LNCaP clone FGC (cell line): ENCODE measurements around the gene FOXQ1.

Experiments used
- DNase-seq: peaks from one replicate; pipeline ENCODE4 v3.0.0-alpha.2; 2011; ENCODE audit warnings: low read depth
- H3K4me3 ChIP-seq: 2 replicates; pipeline ENCODE4 v1.5.1; 2011; ENCODE audit warnings: mild to moderate bottlenecking, low read depth, low read length, control low read depth
- CTCF ChIP-seq: IDR thresholded peaks from 2 replicates; pipeline ENCODE4 v1.5.1; 2012; ENCODE audit warnings: mild to moderate bottlenecking; ENCODE audit not compliant: control insufficient read depth, insufficient read depth; ENCODE audit errors: extremely low read depth

FOXQ1 gene

GRCh38 chr6:1321738-1322137 is 9.8 kb downstream of the FOXQ1 start:
- no peak for TF ChIP-seq CTCF
- no peak for DNase-seq
- no peak overlapping the region for H3K4me3 ChIP-seq

- TF ChIP-seq CTCF = no peak
- DNase-seq = no peak
- H3K4me3 ChIP-seq = no peak overlapping the region
Observed at GRCh38 chr6:1322156-1322555, 10.3 kb downstream of the FOXQ1 start.

GRCh38 chr6:1322696-1323219 is 10.9 kb downstream of the FOXQ1 start:
- no peak for TF ChIP-seq CTCF
- no peak overlapping the region for H3K4me3 ChIP-seq
- no peak for DNase-seq

GRCh38 chr6:1324936-1325335 is 13.0 kb downstream of the FOXQ1 start:
- TF ChIP-seq CTCF = no peak
- DNase-seq = no peak
- no peak overlapping the region for H3K4me3 ChIP-seq

- no peak for DNase-seq
- TF ChIP-seq CTCF = no peak
- no peak overlapping the region for H3K4me3 ChIP-seq
Observed at GRCh38 chr6:1325461-1326309, 13.8 kb downstream of the FOXQ1 start.

GRCh38 chr6:1326535-1327121 is 14.7 kb downstream of the FOXQ1 start:
- DNase-seq = no peak
- H3K4me3 ChIP-seq = no peak overlapping the region
- TF ChIP-seq CTCF = no peak
